Hematopoietic multipotent progenitor cell treated with erythropoietin and hydrocortisone succinate and interleukin-3 and kit ligand, for 17 days (in vitro differentiated cells): ENCODE results near the gene KIAA0408.

Experiments used
- DNase-seq: peaks from one replicate; pipeline ENCODE4 v3.0.0-alpha.2; 2015; ENCODE audit warnings: low spot score

KIAA0408 gene

GRCh38 chr6:127459231-127459641 is at the start of gene KIAA0408:
Gene KIAA0408, minus strand, starts transcription at chr6:127459389. Its CDS starts 5,408 bp downstream, at chr6:127453981.
- no peak for DNase-seq

DNA sequence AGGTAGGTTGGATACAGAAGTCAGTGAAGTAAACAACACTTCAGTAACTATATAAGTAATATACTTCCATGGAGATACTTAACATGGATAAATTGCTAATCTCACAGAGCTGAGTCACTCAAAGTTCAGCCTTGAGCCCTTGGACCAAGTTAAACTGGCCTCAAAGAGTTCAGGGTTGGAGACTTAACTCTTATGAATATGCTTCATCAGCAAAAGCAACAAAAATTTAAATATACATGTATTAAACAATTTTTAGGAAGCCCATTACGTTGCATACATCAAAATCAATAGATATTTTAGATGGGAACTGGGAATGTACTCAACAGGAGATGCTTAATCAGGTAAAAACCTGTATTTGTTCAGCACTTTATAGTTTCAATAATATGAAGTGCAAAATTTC is 47.7 kb upstream of the KIAA0408 start:
- no peak for DNase-seq

- DNase-seq: no peak
Measured at GRCh38 chr6:127503022-127503421, 43.8 kb upstream of the KIAA0408 start.

GRCh38 chr6:127497410-127497809 is 38.2 kb upstream of the KIAA0408 start:
- DNase-seq: no peak

DNA sequence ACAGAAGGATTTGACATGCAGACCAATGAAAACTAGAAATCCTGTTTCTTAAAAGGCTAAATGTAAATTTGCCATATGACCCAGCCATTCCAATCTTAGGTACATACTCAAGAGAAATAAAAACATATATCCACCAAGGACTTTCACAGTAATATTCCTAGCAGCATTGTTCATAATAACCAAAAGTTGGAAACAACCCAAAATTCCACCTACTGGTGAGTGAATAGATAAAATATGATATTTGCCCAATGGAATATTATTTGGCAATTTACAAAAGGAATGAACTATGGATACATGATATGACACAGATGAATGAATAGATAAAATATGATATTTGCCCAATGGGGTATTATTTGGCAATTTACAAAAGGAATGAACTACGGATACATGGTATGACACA is 37.3 kb upstream of the KIAA0408 start:
- DNase-seq: no peak

- DNase-seq: no peak
Measured at GRCh38 chr6:127494240-127494767, 35.1 kb upstream of the KIAA0408 start.

GRCh38 chr6:127489248-127489647 is 30.1 kb upstream of the KIAA0408 start:
- no peak for DNase-seq

DNA sequence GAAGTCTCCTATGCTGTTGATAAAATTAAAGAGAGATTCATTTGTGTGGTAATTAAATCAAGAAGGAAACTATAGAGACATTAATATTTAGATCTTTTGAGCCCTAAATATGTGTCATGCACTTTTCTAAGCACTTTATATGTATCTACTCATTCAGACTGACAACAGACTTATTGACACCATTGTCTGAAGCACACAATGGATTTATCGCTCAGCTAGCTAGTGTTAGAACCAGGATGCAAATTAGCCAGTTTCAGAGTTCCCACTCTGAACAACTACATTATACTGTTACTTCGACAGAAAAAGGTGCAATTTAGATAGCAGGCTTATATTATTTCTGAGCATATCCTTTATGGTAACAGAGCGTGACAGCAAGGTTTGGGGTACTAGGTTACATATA is 27.7 kb upstream of the KIAA0408 start:
- DNase-seq: no peak

GRCh38 chr6:127484212-127484863 is 25.1 kb upstream of the KIAA0408 start:
- no peak for DNase-seq

DNA sequence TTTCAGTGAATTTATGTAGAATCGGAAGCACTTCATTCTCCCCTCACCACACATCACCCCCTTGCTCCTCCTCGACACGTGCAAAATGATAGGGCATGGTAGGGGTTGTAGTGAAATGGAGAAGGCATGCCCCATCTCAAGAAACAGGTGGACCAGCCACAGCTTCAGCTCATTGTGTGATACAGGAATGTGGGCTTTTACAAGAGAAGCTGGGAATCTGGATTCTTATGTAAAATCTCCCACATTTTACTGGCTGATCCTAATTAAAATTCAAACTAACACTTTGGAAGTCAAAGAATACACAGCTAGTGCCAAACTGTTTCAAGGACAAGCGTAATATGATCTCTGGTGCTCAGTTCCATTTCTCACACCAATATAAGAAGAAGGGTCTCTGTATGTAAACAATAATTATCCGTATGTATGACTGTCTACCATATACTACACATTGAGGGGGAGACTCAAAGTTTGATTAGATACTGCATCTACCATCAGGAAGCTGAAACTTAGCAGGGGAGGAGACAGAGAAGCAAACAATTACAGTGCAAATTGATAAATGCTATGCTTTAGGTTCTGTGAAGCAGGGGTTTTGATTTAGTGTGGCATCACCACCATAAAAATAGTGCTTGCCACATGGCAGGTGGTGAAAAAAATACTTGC is 24.3 kb upstream of the KIAA0408 start:
- DNase-seq: no peak

DNA sequence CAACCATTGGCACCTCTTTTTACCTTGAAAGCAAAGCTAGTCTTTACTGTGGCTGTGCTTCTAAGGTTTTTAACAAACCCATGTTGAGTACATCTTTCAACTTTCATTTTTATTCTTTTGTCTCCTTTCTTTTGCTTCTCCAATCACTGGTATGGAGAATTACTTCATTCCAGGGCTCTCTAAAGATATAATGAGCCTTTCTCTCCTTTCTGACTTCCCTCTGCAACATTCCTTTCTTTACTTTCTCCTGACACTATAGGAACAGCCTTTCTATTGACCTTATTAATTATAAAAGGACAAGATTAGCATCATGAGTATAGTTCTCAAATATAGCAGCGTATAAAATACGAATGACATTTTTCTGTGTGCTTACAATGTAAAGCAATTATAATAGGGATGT is 23.1 kb upstream of the KIAA0408 start:
- DNase-seq: no peak

GRCh38 chr6:127481628-127482027 is 22.4 kb upstream of the KIAA0408 start:
- DNase-seq: no peak

DNA sequence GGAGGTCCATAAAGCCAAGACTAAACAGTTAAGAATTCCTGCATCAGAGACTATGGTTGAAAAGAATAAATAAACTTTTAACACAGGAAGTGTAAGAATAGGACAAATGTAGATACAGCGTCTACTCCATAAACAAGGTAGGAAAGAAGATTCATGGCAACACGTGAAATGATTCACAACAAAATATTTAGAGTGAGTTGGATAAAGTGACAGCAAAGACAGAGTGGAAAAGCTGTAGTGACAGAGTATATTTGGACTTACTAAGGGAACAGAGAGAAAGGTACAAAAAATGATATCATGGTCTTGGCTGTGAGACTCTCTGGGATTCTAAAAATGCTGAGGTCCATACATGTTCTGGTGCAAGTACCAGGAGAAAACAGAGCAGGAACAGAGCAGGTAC is 21.9 kb upstream of the KIAA0408 start:
- DNase-seq: no peak

- no peak for DNase-seq
Measured at GRCh38 chr6:127477658-127478057, 18.5 kb upstream of the KIAA0408 start.

DNA sequence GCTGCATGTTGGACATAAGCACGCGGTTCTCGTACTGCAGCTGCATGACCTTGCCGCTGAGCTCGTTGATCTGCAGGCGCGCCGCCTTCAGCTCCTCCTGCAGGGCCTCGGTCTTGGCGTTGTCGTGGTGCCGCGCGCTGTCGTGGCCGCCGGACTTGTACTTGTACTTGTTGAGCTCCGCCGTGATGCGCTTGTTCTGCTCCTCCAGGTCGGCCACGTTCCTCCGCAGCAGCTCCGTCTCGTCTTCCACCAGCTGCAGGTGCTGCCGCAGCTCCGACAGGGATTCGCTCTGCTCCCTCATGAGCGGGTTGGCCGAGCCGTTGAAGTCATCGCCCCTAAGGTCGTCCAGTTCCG is 16.6 kb upstream of the KIAA0408 start:
- no peak for DNase-seq

DNA sequence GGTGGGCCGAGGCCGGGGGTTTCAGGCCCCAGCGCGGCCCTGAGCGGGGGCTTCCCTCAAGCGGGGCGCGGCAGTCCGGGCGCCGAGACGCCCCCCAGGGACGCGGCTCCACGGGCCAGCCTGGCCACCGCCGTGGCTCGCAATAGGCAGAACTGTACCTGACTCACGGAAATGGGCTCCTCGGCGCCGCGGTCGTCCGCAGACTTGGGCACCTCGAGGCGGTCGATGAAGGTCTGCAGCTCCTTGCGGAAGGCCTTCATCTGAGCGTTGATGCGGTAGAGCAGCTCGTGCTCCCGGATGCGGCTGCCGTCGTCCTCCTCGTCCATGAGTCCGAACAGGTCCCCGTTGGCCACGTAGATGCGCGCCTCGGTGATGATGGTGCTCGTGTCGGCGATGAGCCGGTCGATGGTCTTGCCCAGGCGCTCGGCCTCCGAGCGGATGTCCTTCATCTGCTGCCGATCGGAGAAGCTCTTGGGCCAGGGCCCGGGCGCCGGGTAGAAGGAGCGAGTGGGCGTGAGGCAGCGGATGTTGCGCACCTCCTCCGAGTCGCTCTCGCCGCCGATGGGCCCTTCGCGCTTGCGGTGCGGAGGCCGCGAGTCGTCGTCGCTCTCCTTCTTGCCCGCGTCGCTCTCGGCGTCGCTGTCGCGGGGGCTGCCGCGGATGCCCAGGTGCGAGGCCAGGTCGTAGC is 16.1 kb upstream of the KIAA0408 start:
- no peak for DNase-seq

GRCh38 chr6:127471379-127472255 is 12.4 kb upstream of the KIAA0408 start:
- no peak for DNase-seq

- DNase-seq: no peak
Measured at GRCh38 chr6:127468936-127469335, 9.7 kb upstream of the KIAA0408 start.

- no peak for DNase-seq
Measured at GRCh38 chr6:127466416-127466815, 7.2 kb upstream of the KIAA0408 start.

DNA sequence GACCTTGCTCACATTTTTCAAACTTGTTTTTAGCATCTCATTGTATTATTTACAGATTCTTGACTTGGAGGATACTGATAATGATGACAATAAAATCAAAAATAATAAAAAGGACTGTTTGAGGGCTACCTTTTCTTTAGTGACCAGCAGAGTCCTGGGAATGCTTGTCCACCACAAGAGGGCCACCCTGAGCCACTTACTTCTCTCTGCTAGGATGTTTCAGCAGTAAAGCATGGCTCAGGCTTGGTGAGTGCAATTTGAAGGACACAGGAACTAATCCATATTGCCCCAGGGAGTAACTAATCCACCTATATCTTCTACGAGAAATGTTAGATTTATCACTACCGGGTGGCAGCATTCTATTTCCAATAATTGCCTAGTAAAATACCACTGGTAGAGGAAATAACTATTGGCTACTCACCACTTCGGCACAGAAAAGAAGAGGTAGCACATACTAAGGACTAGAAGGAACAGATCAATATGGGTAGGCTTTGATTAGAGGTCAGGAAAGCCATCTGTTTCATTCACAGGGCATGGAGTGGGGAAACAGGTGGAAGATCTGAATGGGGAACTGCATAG is 5.8 kb upstream of the KIAA0408 start:
- DNase-seq: no peak

- no peak for DNase-seq
Measured at GRCh38 chr6:127464161-127464880, 5.1 kb upstream of the KIAA0408 start.
